ENCODE results near the gene RFC2.
"Not testable (repeated sequence)": the region's sequence is repeated elsewhere in the genome, so short reads cannot be mapped to it uniquely, and the experiment has no call there.

Gene RFC2

DNA sequence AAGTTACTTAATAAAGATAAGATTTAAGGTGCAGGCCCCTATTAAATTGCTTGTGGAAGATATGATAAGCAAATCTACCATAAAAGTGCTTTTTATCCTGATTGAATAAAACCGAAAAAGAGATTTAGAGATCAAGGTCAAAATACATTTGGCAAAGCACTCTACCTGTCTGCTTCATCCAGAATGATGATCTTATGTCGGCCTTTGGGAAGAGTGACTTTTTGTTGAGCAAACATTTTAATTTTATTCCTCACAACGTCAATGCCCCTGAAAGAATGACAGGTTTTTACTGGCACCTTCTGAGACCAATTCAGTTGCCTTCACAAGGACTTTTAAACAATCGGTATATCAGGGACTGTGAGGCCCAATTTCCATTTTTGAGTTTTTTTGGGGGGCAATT lies 7.7 kb downstream of the RFC2 start:
- DNase-seq, result no peak

DNA sequence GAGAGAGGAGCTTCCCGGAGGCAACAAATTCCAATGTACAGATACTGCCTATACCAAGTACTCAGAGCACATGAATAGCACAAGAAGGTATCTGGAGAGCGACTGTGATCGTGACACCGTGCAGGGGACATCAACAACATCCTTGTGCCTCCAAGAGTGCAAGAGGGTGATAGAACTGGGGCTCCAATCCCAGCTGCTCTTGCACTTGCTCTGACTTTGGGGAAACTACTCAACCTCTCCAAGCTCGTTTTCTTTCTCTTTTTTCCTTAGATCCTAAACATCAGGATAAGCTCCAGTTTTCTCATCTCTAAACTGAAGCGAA lies 12.1 kb downstream of the RFC2 start:
- no peak for DNase-seq

DNA sequence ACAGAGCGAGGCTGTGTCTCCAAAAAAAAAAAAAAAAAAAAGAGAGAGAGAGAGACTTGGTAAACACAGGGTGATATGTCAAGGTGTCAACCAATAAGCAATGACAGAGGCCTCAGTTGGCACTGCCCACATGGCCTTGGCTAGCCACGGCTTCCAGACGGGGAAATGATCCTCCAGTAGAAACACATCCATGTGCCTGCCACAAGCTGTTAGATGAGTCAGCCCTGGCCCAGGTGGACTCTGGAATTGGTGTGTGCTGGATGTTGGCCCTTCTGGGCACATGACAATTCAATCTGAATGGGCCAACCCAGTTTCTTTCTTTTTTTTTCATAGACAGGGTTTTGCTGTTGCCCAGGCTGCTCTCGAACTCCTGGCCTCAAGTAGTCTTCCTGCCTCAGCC lies 13.7 kb downstream of the RFC2 start:
- DNase-seq, result no peak

DNA sequence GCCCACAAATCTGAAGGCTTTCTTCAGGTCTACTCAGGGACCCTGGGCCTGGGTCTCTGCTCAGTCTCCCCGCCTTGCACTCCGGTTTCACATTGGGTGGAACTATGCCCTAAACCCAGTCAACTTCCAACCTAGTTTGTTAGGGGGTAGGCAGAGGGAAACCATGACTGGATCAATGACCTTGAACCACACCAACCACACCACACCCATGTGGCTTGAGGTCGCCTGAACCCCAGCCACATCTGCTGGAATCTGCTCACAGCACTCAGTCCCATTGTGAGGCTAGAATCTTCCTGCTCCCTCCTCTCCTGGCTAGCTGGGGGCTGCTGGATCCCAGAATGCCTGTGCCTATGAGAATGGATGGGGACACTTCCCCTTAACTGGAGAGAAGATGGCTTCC lies 17.9 kb downstream of the RFC2 start:
- no peak for DNase-seq

DNA sequence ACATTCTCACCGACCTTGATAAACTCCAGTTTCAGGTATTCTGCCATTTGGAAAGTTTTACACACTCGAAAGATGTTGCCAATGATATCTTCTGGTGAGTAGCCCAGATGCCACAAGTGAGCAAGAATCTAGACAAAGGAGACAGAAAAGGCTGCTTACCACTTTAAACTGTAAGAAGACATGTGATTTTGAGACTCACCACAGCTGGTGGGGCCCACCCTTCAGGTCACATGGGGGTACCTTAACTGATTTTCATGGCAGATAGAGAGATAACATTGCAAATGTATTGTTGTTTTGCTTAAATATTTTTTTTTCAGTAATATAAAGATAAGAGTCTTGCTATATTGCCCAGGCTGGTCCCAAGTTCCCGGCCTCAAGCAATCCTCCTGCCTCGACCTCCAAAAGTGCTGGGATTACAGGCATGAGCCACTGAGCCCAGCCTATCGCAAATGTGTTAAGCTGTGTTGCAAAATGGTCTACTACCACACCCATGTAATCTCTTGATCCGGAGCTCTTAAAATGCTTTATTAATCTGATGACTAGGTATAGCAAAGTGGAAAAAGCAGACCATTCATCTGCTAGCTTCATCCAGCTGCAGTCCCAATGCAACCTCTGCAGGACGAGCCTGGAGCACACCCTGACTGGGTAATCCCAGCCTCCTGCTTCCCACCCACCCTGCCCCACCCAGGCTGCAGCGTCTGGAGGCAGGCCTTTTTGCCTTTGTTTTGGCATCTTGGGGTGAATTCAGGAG lies 18.5 kb downstream of the RFC2 start:
- no peak for DNase-seq

DNA sequence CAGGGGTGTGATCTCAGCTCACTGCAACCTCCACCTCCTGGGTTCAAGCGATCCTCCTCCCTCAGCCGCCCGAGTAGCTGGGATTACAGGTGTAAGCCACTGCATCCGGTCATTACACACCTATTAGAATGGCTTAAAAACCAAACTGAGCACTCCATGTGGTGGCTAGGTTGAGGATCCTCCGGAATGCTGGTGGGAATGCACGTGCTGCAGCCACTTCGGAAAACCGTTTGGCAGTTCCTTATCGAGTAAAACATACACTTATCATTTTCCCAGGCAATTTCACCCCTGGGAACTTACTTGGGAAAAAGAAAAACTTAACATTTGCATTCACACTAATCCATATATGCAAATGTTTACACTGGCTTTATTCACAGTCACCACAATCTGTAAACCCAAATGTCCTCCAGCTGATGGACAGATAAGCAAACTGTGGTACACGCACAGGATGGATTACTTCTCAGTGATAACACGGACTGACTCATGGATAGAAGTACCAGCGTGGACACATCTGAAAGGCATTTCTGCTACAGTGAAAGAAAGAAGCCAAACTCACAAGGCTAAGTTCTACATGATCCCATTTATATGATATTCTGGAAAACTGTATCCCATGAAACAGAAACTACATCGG lies 20.4 kb downstream of the RFC2 start:
- no peak for DNase-seq

DNA sequence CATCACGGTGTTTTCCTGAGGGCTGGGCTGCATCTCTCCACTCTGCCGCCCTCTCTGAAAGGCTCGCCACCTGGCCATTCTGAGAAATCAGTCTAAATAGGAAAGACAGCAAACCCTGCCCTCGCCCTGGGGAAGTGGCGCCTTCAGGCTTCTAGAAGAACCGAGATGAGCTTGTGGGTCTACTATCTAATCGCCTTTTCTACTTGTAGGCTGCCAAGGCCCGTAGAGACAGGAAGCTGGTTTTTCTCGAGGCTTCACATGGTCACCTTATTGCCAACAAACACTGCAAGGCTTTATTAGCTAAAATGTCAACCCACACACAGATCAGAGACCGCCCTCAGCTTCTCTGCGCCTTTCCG lies 23.0 kb downstream of the RFC2 start:
- no peak for DNase-seq

DNA sequence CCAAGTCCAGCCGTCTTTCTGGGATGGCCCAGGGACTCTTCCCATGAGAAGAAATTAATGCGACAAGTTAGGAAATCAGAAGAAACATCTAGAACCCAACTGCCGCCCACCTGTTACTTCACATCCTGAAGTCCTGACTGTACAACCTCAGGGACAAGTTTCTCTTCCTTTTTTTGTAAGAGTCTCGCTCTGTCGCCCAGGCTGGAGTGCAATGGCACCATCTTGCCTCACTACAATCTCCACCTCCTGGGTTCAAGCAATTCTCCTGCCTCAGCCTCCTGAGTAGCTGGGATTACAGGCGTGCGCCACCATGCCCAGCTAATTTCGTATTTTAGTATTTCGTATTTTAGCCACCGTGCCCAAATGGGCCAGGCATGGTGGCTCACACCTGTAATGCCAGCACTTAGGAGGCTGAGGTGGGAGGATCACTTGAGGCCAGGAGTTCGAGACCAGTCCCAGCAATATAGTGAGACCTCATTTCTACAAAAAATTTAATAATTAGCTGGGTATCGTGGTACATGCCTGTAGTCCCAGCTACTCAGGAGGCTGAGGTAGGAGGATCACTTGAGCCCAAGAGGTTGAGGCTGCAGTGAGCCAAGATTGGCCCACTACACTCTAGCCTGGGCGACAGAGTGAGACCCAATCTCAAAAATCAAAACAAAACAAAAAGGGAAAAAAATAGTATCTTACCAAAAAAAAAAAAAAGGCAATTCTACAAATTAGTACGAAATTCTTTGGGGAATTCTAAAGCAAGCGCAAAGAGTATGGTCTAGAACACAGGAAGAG lies 23.6 kb downstream of the RFC2 start:
- DNase-seq, result no peak

DNA sequence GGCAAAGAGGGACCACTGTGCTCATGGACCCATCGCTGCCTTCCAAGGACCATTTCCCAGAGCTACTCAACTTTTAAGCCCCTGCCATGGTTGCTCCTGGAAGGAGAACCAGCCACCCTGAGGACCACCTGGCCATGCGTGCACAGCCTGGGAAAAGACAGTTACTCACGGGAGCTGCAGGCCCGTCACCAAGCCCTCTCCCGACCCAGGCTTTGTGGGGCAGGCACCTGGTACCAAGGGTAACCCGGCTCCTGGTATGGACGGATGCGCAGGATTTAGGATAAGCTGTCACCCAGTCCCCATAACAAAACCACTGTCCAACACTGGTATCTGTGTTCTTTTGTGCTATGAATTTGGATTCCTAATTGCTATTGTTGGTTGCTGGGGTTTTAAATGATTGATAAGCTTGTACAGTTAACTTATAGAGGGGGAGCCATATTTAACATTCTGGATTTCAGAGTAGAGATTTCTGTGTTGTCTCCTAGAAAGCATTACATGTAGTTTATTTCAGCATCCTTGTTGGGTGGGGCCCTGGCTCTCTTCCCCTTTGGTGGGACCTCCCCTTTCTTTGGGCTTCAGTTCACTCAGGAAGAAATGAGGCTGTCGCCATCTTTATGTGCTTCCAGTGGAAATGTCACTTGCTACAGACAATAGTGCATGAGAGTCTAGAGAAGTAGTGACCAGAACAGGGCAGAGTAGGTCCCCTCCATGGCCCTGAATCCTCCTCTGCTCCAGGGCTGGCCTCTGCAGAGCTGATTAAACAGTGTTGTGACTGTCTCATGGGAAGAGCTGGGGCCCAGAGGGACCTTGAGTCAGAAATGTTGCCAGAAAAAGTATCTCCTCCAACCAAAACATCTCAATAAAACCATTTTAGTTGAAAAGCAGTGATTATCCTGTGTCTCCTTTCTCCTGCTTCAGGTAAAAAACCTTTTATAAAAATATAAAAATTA lies 25.0 kb downstream of the RFC2 start:
- no peak for DNase-seq

DNA sequence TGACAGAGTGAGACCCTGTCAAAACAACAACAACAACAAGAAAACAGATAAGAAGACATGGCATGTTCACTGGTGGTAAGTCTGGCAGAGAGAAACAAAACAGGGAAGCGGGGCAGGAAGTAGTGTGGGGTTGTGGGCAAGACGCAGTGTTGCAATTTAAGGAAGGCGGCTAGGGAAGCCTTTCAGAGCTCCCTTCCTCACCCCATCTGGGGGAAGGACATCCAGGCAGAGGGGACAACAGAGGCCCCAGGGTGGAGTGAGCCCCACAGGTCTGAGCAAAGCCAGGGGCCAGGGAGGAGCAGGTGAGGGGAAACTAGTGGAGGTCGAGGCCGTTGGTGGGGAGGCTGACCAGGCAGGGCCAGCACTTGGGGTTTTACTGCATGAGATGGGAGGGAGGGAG lies 27.6 kb downstream of the RFC2 start:
- no peak for DNase-seq

DNA sequence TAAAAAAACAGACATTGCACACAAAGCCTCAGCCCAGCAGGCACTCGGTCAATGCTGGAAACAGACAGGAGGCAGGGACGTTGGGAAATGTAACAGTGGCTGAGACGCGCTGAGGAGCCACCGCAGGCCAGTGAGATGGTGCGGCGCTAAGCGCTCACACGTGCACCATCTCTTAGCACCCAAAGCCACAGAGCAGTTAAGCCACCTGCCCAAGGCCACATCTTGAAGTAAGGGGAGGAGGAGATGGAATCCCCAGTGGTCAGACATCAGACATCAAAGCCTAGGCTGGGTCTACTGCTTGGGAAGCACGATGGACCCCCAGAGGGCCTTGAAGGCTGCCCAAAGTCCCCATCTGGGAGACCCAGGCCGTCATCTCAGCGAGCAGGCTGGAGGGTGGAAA lies 28.8 kb downstream of the RFC2 start:
- DNase-seq, result no peak

DNA sequence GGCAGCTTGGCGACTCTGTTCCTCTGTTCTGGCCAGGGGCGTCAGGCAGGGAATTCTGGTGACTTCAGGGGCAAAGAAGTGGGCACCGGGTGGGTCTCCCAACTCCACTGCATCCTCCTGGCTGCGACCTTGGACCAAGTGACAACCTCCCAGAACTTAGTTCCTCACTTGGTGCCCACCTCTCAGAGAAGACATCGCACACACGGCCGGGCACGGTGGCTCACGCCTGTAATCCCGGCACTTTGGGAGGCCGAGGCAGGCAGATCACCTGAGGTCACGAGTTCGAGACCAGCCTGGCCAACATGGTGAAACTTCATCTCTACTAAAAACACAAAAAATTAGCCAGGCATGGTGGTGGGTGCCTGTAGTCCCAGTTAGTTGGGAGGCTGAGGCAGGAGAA lies 29.3 kb downstream of the RFC2 start:
- DNase-seq, result not testable (repeated sequence)

DNA sequence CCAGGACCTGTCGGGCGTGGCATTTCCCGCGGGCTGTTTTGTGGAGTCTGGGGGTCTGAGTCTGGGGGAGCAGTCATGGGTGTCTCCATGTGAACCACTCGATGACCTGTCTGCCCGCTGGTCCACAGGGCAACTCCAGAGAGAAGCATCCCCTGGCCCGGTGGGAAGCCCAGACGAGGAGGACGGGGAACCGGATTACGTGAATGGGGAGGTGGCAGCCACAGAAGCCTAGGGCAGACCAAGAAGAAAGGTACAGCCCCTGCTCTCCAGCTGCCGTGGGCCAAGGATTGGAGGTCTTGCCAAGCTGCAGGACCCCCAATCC lies 29.7 kb downstream of the RFC2 start:
- DNase-seq, result no peak

DNA sequence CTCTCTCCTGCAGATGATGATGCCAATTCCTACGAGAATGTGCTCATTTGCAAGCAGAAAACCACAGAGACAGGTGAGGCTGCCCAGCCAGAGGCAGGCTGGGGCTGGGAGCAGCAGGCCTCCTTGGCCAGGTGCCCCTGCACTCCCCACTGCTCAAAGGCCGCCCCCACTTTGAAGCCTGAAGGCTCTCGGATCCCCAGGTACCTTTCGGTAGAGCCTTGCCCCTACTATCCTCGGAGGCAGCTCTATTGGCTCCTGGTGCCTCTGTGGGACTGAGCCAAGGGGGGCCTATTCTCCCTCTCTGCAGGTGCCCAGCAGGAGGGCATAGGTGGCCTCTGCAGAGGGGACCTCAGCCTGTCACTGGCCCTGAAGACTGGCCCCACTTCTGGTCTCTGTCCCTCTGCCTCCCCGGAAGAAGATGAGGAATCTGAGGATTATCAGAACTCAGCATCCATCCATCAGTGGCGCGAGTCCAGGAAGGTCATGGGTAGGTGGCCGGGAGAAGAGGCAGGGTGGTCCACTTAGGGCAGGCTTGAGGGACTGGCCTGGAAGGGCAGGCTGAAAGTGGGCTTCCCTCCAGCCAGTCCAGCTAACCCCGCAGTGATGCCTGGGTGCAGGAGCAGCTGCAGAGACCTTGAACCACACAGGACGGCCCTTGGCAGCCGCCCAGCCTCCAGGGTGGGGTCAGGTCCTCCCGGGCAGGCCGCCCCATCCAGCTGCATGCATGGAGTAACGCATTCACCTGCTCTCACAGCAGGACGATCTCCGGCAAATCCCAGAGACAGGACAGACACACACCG lies 30.3 kb downstream of the RFC2 start:
- no peak for DNase-seq

DNA sequence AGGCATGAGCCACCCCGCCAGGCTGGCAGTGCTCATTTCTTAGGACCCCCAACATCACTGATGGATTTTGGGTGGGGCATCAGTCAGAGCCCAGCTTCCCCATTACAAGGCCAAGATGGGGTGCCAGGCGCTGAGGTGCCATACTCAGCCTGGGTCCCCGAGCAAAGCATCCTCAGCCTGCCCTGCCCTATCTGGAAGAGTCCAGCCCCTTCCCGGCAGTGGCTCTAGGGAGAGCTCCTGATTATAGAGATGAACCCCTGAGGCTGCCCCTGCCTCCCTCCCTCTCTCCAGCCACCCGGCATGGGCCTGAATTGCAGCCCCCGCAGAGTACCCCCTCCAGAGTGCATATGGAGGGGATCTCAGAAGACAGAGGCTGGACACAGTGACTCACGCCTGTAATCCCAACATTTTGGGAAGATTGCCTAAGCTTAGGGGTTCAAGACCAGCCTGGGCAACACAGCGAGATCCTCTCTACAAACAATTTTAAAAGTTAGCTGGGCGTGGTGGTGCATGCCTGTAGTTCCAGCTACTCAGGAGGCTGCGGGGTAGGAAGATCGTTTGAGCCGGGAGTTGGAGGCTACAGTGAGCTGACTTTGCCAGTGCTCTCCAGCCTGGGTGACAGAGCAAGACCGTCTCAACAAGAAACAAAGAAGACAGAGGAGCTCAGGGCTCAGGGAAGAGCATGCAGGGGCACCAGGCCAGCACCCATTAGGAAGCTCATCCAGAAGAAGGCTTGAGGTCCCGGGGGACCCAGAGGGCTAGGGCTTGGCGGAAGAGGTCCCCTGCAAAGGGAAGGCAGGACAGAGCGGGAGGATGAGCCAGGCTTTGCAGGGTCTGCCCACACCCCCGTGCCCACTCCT lies 31.1 kb downstream of the RFC2 start:
- no peak for DNase-seq

DNA sequence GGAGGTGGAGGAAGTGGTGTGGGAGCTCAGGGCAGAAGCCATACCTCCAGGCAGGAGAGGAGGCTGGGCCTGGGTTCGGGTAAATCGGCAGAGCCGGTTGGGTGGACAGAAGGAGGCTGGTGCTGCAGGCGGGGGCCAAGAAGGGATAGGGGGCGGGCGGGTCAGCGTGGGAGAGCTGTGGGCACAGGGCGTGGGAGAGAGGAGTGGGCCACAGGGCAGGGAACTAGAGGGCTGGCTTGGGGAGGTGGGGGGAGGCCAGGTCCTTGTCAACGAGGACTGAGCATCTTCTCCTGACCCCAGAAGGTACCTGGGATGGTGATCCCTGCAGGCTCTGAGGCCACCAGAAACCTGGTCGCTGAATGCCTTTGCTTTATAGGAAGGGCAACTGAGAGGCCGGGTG lies 32.5 kb downstream of the RFC2 start:
- DNase-seq, result no peak

DNA sequence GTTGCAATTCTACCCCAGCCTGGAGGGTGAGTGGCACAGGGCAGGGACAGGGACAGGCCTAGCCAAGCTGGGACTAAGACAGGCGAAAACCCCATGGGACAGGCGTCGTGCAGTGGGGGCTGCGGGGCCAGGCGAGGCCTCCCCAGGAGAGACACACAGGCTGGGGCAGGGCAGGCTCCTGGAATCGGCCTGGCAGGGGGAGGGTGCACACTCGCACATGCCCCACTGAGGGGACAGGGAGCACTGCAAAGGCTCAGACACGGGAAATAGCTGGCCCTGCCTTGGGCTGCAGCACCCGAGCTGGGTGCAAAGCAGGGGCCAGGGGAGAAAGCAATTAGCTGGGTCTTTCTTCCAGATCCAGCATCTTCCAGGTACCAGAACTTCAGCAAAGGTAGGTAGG lies 34.0 kb downstream of the RFC2 start:
- no peak for DNase-seq

DNA sequence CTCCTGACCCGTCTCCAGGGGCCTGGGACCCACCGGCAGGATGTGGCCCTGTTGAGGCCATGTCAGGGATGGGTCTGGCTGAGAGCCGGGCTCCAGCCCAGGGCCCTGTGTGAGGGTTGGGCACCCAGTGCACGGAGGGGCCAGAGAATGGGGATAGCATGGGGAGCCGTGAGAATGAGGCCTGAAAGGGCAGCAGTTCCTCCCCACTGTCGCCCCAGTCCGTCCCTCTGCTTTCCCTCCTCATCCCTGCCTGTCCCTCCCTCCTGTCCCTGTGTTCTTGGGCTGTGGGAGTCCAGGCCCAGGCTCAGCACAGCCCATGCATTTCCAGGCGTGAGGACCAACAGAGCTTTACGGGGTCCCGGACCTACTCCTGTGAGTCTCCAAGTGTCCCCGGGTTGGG lies 34.8 kb downstream of the RFC2 start:
- no peak for DNase-seq

DNA sequence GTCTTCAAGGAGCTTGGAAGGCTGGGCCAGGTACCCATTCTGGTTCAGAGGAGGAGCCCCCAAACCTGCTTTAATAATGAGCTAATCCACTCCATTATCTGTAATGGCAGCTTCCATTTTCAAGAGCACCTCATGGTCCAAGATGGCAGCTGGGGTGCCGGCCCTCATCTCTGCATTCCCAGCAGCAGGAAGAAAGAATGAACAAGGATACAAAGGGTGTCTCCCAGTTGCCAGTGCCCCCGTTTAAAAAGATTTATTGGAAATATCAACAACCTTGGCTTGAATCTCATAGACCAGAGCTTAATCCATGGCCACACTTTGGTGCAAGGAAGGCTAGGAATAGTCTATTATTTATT lies 35.9 kb downstream of the RFC2 start:
- DNase-seq, result no peak

DNA sequence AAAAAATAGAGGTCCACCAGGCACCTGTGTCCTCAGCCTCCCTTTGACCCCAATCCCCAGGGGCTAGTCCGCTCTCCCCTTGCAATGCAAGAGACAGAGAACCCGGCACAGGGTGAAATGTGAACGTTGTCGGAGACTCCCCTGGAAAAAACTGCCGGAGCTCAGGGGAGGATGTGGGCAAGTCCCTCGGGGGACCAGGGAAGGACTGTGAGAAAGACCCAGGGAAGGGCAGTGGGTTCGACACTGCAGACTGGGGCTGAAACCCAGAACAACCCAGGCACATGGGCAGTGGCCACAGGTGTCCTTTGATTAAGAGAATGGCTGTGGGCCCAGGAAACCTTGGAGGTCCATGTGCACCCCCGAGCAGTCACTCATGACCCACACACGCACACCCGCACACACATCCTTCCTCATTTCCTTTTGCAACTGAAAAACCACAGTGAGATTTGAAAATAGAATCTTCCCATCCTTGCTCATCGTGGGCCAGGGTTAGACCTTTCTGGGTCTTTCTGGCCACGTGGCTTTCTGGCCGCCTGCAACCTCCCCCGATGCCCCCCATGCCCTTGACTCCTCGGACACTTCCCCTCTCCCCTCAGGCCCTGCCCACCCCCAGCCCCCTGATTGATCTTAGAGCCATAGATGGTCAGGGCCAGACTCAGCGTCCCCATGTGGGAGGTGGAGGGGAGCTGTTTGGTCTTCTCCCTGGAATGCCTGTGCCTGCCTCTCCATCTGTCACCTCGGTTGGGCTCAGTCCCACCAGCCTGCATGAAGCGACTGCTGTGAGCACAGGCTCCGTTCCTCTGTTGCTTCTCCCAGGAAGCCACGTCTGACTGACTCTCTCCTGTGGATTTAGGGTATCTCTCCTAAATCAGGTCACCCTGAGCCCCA lies 36.5 kb downstream of the RFC2 start:
- peak; percentile 43 for DNase-seq

DNA sequence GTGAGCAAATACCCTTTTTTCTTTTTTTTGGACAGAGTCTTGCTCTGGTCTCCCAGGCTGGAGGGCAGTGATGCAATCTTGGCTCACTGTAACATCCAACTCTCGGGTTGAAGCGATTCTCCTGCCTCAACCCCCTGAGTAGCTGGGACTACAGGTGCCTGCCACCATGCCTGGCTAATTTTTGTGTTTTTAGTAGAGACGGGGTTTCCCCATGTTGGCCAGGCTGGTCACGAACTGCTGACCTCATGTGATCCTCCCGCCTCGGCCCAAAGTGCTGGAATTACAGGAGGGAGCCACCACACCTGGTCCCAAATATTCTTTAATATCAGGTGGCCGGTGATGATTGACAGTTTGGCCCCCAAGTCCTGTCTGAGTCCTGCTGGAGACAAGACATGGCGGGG lies 37.8 kb downstream of the RFC2 start:
- no peak for DNase-seq
